HTERT RPE-1 (cell line): ENCODE measurements around the gene TTLL12.

Experiments
- in situ Hi-C: fragments of 300-500 bp; cut with MboI; formaldehyde crosslinking; loops from 4 replicates; pipeline ENCODE4 v1.14.3; 2020; ENCODE audit warnings: low sequenced_read_pairs

The TTLL12 gene

GRCh38 chr22:43186272-43187170, at the start of gene TTLL12:
Gene TTLL12, minus strand, starts transcription at chr22:43187134. Its CDS starts 65 bp downstream, at chr22:43187069.
- in situ Hi-C loops, result no loop called here

- in situ Hi-C loops, result no loop called here
Measured at GRCh38 chr22:43235445-43236409, 48.8 kb upstream of the TTLL12 start.

- in situ Hi-C loops, result no loop called here
Measured at GRCh38 chr22:43234264-43234988, 47.5 kb upstream of the TTLL12 start.

- in situ Hi-C loops, result no loop called here
Measured at GRCh38 chr22:43233529-43233928, 46.6 kb upstream of the TTLL12 start.

- in situ Hi-C loops, result no loop called here
Measured at GRCh38 chr22:43232445-43232844, 45.5 kb upstream of the TTLL12 start.

- in situ Hi-C loops, result no loop called here
Measured at GRCh38 chr22:43231724-43232034, 44.7 kb upstream of the TTLL12 start.

- in situ Hi-C loops, result no loop called here
Measured at GRCh38 chr22:43230971-43231723, 44.2 kb upstream of the TTLL12 start.

GRCh38 chr22:43230571-43230970, 43.6 kb upstream of the TTLL12 start:
- in situ Hi-C loops, result no loop called here

GRCh38 chr22:43228863-43229262, 41.9 kb upstream of the TTLL12 start:
- in situ Hi-C loops, result no loop called here

- in situ Hi-C loops, result no loop called here
Measured at GRCh38 chr22:43228330-43228729, 41.4 kb upstream of the TTLL12 start.

- in situ Hi-C loops, result no loop called here
Measured at GRCh38 chr22:43227239-43227630, 40.3 kb upstream of the TTLL12 start.

- in situ Hi-C loops, result no loop called here
Measured at GRCh38 chr22:43226377-43227238, 39.7 kb upstream of the TTLL12 start.

- in situ Hi-C loops, result no loop called here
Measured at GRCh38 chr22:43225609-43226008, 38.7 kb upstream of the TTLL12 start.

GRCh38 chr22:43222987-43223386, 36.1 kb upstream of the TTLL12 start:
- in situ Hi-C loops, result no loop called here

- in situ Hi-C loops, result no loop called here
Measured at GRCh38 chr22:43222262-43222661, 35.3 kb upstream of the TTLL12 start.

GRCh38 chr22:43220625-43221380, 33.9 kb upstream of the TTLL12 start:
- in situ Hi-C loops, result no loop called here

GRCh38 chr22:43218786-43219185, 31.9 kb upstream of the TTLL12 start:
- in situ Hi-C loops, result no loop called here

GRCh38 chr22:43217285-43218030, 30.5 kb upstream of the TTLL12 start:
- in situ Hi-C loops, result no loop called here
